GM21786 (cell line): ENCODE results near the gene FGF14.

ENCODE experiments used
- ATAC-seq: cut with Tn5 transposase; IDR thresholded peaks from one replicate; pipeline ENCODE4 v1.9.1; 2021; ENCODE audit not compliant: unreplicated experiment

FGF14 gene

GRCh38 chr13:102260256-102260655 lies 141.6 kb downstream of the FGF14 start:
- ATAC-seq, result no peak

- ATAC-seq, result no peak
These were observed 146.4 kb downstream of the FGF14 start for GRCh38 chr13:102255409-102255808.

GRCh38 chr13:102251817-102252216 lies 150.0 kb downstream of the FGF14 start:
- no peak for ATAC-seq

GRCh38 chr13:102250448-102250847 lies 151.4 kb downstream of the FGF14 start:
- no peak for ATAC-seq

GRCh38 chr13:102244607-102245227 lies 157.1 kb downstream of the FGF14 start:
- ATAC-seq, result no peak

- ATAC-seq, result no peak
These were observed 161.7 kb downstream of the FGF14 start for GRCh38 chr13:102240110-102240509.

- no peak for ATAC-seq
These were observed 164.6 kb downstream of the FGF14 start for GRCh38 chr13:102237230-102237629.

GRCh38 chr13:102236830-102237229 lies 165.0 kb downstream of the FGF14 start:
- no peak for ATAC-seq

GRCh38 chr13:102236341-102236740 lies 165.5 kb downstream of the FGF14 start:
- no peak for ATAC-seq

- no peak for ATAC-seq
These were observed 166.2 kb downstream of the FGF14 start for GRCh38 chr13:102235689-102236088.

GRCh38 chr13:102234618-102235017 lies 167.2 kb downstream of the FGF14 start:
- ATAC-seq, result no peak

GRCh38 chr13:102233566-102234208 lies 168.2 kb downstream of the FGF14 start:
- no peak for ATAC-seq

GRCh38 chr13:102231479-102231878 lies 170.4 kb downstream of the FGF14 start:
- ATAC-seq, result no peak

GRCh38 chr13:102227741-102228140 lies 174.1 kb downstream of the FGF14 start:
- no peak for ATAC-seq

- ATAC-seq, result no peak
These were observed 175.3 kb downstream of the FGF14 start for GRCh38 chr13:102226591-102226990.

GRCh38 chr13:102225892-102226291 lies 176.0 kb downstream of the FGF14 start:
- no peak for ATAC-seq

- ATAC-seq, result no peak
These were observed 181.1 kb downstream of the FGF14 start for GRCh38 chr13:102220681-102221228.

- no peak for ATAC-seq
These were observed 186.9 kb downstream of the FGF14 start for GRCh38 chr13:102214956-102215355.

GRCh38 chr13:102212729-102213128 lies 189.1 kb downstream of the FGF14 start:
- ATAC-seq, result no peak

GRCh38 chr13:102208347-102208746 lies 193.5 kb downstream of the FGF14 start:
- ATAC-seq, result no peak

- ATAC-seq, result no peak
These were observed 194.0 kb downstream of the FGF14 start for GRCh38 chr13:102207680-102208342.

- ATAC-seq, result no peak
These were observed 198.1 kb downstream of the FGF14 start for GRCh38 chr13:102203718-102204117.
